GM18499 (cell line): ENCODE measurements around the gene ANO6.

ENCODE experiments used
- ATAC-seq: cut with Tn5 transposase; IDR thresholded peaks from one replicate; pipeline ENCODE4 v1.9.1; 2021; ENCODE audit warnings: moderate number of reproducible peaks; ENCODE audit not compliant: insufficient read depth, unreplicated experiment

Gene ANO6

DNA sequence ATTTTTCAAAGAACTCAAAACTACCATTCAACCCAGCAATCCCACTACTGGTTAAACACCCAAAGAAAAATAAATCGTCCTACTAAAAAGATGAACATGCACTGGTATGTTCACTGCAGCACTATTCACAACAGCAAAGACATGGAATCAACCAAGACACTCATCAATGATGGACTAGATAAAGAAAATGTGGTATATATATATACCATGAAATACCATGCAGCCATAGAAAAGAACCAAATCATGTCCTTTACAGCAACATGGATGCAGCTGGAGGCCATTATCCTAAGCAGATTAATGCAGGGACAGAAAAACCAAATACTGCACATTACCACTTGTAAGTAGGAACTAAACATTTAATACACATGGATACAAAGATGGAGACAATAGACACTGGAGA, 3.8 kb upstream of the ANO6 start:
- no peak for ATAC-seq

DNA sequence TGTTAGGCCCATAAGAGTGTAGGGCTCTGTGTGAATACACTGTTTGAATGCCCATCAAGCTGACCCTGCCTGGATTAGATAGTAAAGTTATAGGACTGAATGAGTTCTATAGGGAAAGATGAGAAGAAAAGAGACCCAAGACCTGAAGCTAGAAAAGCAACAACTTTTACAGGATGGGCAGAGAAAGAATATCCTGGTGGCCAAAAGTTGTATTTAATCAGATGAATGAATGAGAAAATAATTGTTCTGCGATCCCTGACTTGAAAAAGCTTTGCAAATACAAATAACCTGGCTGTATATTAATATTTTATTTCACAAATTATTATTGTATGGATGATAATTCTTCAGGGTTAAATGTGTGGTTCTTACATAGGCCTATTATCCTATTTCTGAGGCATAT, 2.8 kb upstream of the ANO6 start:
- ATAC-seq, result no peak

DNA sequence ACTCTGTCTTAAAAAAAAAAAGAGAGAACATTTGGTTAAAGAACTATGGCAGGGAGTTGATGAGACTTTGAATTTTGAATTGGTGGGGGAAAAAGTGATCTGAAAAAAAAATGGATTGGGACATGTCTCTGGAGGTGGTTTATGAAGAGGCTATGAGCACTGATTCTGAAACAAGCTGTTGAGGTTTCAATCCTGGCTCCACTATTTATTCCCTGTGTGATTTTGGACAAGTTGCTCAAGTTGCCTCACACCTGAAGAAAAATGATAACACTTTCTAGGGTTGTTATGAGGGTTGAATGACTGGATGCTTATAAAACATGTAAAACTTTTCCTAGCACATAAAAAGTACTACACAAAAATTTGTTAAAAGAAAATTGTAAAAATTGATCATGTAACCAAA, 1.8 kb upstream of the ANO6 start:
- ATAC-seq, result no peak

- ATAC-seq, result no peak
These were observed 1.0 kb upstream of the ANO6 start for GRCh38 chr12:45214749-45215418.

- no peak for ATAC-seq
These were observed 511 bp downstream of the ANO6 start for GRCh38 chr12:45216230-45216982.

GRCh38 chr12:45216983-45217485, 1.1 kb downstream of the ANO6 start:
- no peak for ATAC-seq

DNA sequence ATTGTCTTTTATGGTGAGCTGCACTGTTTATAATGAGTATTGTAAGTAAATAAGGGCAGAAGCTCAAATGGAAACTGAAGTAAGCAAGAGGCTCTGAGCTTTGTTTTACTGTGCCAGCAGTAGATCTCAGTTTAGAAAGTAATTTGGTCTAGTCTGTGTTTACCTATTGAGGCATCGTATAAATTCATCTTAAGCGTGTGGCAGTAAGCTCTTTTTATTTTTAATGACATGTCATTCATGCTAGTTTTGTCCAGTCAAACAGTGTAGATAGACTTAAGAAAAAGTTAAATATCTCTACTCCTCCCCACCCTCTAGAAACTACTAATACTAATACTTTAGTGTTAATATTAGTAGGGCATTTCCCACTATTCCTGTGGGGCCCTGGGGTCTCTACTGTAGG, 2.0 kb downstream of the ANO6 start:
- ATAC-seq, result no peak

GRCh38 chr12:45219621-45220020, 3.7 kb downstream of the ANO6 start:
- ATAC-seq, result no peak

DNA sequence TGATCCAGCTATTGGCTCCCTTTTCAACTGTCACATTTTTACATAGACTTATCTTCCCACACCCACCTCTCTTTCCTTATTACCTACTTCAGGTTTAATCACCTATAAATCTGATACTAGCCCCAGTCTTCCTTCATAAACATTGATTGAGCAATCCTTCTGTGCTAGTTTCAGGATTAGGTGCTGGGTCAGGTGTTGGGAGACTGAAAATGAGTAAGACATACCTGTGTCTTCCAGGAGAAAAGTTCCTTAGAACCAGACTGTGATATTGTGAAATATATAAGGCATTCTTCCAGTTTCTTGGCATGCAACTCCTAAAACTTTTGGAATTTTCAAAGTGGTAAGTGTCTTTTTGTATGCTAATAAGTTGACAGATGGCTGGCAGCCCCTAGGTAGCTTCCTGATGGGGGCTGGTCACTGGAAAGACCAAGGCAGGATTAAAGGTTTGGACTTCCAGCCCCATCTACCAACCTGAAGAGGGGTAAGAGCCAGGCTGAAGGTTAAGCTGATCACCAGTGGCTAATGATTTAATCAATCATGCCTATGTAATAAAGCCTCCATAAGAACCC, 4.6 kb downstream of the ANO6 start:
- ATAC-seq, result no peak

GRCh38 chr12:45220969-45221368, 5.1 kb downstream of the ANO6 start:
- no peak for ATAC-seq

- ATAC-seq, result no peak
These were observed 8.0 kb downstream of the ANO6 start for GRCh38 chr12:45223868-45224267.

DNA sequence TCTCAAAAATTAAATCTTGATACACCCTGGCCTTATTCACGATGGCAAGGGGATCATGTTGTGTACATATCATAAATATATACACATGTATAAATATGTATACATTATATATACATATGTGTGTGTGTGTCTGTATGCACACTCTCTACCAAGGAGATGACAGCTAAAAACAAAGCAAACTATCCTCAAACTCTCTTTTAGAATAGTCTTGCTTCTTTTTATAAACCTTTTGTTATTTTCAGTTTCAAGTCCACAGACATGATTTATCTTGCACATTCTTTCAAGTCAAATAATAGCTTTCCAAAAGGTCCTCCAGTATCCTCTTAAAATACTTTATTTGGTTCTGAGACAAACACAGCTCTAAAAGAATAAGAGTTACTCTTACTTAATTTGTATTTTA, 8.4 kb downstream of the ANO6 start:
- no peak for ATAC-seq

GRCh38 chr12:45226021-45226420, 10.1 kb downstream of the ANO6 start:
- ATAC-seq, result no peak

DNA sequence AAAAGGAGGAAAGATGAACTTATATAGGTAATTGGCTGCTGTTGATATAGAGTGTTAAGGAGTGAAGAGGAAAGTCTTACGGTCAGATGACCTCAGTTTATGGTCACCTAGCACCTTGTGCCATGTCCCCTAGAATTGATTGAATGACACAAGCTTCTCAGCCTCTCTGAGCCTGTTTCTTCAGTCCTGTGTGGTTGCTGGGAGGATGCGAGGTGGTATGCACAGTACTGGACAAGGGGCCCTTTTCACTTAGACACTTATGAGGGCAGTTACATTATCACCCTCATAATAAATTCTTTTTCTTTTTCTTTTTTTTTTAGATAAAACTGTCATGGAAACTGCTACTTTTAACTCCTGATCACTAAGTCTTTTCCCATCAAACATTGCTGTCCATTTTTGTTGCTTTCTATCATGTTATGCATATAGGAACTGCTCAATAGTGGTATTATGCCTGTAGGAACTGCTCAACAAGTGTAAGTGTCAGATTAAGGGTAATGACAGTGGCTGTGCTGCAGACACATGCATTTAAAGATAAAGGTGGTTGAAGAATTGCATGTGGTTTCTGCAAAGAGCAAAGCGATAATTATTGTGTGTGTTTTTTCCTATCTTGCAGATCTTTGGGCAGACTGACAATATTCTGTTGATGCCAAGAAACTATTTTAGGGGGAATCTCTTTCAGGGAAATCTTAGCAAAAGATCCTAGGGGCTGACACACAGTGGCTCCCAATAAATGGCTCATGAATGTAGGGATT, 11.6 kb downstream of the ANO6 start:
- ATAC-seq, result no peak

DNA sequence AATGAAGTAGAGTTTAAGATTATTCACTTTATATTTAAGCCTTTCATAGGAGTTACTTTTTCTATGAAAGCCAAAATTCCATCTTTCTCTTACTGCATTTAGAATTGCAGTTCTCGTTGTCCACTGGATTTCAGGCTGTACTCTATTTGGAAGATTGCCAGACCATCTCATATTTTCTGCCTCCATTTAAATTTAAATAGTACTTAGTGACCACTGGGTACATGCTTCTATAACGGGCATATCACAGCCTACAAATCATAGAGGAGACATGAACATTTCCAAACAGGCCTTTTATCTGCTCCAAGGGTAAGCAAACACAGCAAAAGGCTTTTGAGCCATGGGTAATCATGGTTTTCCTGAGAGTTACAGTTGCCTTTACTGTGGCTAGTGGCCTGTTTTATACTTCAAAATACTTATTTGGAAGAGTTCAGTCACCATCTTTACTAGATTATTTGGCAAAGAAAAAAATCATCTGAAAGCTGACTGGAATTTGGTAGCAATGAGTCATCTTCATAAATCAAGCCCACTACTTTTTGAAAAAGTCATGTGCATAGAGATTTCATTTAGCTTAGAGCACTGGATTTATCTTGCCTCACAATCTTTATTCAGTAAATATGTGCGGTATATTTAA, 15.7 kb downstream of the ANO6 start:
- no peak for ATAC-seq

GRCh38 chr12:45232146-45232755, 16.4 kb downstream of the ANO6 start:
- ATAC-seq, result no peak

DNA sequence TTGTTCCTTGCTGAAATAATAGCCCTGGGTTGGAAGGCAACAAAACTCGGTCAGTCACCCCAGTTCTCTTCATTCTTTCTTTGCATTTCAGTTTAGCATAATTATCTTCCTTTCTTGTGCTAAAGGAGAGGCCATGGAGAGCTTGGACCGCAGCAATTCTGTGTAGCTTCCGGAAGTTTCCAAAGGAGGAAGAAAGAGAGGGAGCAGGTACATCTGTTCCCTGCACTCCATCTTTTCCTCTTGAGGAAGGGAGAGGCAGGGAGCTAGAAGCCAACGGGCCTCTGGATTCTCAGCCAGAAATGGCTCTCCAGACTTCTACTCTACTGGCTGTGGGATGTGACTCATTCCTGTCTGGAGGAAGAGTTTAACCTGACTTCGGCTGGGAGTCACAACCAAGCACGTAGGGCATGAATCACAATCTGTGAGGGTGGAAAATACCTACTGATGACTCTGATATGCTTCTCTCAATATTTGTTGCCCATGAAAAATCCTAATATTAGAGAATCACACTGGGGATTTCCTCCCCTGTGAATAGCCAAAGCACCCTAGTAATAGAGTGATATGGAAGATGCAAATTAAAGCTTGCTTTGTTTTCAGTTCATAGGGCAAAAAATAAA, 17.0 kb downstream of the ANO6 start:
- no peak for ATAC-seq

- no peak for ATAC-seq
These were observed 18.4 kb downstream of the ANO6 start for GRCh38 chr12:45234139-45234865.
